Stimulated activated naive CD8-positive, alpha-beta T cell treated with anti-CD3 and anti-CD28 coated beads, Interleukin-15, Interleukin-2, amounts not matched to agents 100 U/mL and 50 U/mL, for 24 hours (primary cell): ENCODE data around the gene PPP3R1.

Experiments used
- ATAC-seq: fragments of 150-1000 bp; cut with Tn5 transposase; one replicate; pipeline ENCODE4 v1.10.0; 2021
- DNase-seq: peaks from one replicate; pipeline ENCODE4 v3.0.0; 2021

The PPP3R1 gene, protein sequence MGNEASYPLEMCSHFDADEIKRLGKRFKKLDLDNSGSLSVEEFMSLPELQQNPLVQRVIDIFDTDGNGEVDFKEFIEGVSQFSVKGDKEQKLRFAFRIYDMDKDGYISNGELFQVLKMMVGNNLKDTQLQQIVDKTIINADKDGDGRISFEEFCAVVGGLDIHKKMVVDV

DNA sequence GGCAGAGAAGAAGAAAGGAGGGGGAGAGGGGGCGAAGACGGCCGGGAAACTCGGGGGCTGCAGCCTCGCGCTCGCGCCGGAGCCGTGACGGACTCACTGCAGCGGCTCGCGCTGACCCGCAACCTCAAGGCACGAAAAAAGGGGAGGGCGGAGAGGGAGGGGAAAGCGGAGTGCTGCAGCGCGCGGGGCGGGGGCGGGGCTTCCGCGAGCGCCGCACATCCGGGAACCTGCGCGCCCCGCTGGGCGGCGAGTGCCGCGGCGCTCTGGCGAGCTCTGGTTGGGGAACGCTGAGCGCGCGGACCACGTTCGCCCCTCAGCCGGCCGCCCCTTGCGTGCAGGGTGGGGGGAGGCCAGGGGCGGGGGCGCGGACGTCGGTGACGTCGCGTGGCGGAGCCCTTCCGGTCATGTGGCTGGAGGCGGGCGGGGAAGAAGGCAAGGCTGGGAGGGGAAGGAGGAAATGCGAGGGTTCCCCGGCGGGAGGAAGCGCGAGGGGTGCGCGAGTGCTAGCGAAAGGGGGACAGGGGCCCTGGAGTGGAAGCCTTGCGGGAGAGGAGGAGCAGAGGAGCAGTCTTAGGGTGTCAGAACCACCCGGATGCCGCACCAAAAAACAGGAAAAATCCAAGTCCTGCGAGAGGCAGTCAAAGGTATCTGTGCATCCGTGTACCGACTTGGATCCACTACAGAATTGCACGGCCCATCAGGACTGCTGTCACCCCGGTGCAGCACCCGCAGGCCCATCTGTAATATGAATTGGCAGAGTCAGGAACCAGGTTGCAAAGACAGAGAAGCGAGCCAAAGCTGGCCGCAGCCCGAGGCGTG is at the start of gene PPP3R1:
PPP3R1 (minus strand) TSS at position 133 of the 819 bp plus-strand sequence. CDS start 405 bp downstream, outside the sequence.
- ATAC-seq (peak; percentile 94), DNase-seq (peak; percentile 96)

- ATAC-seq: no peak
- DNase-seq: no peak
These were observed 43.2 kb upstream of the PPP3R1 start for GRCh38 chr2:68295516-68295915.

DNA sequence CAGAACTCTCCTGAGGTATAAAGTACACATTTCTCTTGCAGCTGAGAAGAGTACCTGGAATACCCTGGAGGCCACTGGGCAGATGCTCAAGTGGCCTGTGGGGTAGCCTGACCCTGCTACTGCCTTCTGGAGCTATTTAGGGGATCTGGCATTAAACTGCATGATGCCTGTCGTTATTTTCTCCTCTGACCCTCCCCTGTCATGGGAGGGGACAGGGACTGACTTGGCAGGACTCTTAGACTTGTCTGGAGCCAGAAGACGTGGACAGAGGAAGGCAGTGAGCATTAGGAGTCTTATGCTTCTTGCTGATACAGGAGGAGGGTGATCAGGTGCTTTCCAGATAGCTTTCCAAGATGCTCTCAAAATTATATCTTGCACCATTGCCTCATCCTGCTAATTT is 42.6 kb upstream of the PPP3R1 start:
- ATAC-seq (no peak), DNase-seq (no peak)

DNA sequence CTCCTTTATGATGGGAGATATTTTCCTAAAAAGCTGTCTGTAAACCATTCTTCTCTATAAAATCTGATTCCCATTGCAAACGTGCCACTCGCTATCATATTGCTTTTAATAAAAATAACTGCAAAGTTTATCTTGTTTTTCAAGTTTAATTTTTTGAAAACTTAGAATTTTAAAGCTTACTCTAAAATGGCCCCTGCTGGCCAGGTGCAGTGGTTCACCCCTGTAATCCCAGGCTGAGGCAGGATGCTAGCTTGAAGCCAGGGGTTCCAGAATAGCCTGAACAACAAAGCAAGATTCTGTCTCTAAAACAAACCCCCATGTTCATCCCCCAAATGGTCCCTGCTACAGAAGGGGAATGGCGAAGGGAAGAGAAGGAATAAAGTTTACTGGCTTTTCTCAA is 41.9 kb upstream of the PPP3R1 start:
- DNase-seq (no peak), ATAC-seq (no peak)

DNA sequence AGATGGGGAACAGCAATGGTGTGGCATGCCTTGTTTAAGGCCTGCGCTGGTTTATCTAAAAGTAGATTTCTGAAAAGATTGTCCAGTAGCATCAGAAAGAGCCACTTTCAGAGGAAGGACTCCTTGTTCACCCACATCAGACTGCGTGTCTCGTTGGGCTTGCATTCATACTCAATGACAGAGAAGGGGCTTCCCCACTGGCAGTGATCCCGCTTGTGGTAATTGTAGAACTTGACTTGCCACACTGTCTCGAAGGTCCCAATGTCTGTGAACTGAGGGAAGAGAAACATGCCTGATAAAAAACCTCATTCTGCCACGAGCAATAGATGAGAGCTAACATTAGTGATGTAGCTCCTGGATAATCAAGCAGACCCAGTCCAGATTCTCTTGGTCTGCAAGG is 41.4 kb upstream of the PPP3R1 start:
- ATAC-seq (no peak), DNase-seq (no peak)

DNA sequence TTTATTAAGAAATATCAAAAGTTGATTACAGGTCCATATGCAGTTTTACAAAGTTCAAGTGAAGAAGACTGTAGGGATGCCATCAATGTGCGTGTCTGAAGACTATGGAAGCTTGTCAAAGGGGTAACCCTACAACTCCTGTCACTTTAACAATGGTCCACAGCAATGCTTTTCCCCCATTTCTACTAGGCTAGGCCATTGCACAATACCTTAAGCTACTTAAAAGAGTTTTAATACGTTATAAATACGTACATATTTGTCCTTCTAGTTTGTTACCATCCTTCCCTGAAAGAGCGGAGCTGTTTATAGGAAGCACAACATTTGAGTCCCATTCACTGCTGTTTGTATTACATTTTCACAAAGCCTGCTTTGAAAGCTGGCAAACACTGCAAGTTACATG is 40.7 kb upstream of the PPP3R1 start:
- DNase-seq: no peak
- no peak for ATAC-seq

- DNase-seq (no peak), ATAC-seq (no peak)
These were observed 39.9 kb upstream of the PPP3R1 start for GRCh38 chr2:68292108-68292710.

DNA sequence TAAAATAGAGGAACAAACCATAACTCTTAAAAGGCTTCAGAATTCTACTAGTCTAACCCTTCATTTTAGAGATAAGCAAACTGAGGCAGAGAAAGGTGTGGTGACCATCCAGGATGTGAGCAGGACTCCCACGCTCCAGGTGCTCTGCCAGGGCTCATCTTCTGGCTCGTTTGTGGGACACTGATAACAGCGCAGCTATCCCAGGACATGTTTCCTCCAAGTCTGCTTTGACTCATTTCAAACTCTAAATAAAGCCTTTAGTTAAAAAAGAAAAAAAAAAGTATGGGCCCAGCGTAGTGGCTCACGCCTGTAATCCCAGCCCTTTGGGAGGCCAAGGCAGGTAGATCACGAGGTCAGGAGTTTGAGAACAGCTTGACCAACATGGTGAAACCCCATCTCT is 39.0 kb upstream of the PPP3R1 start:
- ATAC-seq (no peak), DNase-seq (no peak)

DNA sequence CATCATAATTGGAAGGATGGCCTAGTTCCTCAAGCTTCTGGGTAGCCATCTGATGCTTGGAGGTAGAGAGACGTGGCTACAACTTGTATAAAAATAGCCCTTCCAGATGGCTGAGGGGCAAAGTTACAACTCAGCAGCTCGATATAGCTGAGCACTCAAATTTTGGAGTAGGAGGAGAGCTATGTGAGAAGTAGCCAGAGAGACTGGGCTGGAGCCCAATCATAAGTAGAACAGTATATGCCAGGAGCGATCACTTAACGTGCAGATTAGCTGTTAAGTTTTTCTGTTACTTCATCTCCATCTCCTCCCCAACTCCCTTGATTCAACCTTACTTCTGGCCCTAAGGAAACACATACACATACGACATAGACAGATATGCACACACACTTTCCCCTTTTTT is 38.6 kb upstream of the PPP3R1 start:
- ATAC-seq (no peak), DNase-seq (no peak)

DNA sequence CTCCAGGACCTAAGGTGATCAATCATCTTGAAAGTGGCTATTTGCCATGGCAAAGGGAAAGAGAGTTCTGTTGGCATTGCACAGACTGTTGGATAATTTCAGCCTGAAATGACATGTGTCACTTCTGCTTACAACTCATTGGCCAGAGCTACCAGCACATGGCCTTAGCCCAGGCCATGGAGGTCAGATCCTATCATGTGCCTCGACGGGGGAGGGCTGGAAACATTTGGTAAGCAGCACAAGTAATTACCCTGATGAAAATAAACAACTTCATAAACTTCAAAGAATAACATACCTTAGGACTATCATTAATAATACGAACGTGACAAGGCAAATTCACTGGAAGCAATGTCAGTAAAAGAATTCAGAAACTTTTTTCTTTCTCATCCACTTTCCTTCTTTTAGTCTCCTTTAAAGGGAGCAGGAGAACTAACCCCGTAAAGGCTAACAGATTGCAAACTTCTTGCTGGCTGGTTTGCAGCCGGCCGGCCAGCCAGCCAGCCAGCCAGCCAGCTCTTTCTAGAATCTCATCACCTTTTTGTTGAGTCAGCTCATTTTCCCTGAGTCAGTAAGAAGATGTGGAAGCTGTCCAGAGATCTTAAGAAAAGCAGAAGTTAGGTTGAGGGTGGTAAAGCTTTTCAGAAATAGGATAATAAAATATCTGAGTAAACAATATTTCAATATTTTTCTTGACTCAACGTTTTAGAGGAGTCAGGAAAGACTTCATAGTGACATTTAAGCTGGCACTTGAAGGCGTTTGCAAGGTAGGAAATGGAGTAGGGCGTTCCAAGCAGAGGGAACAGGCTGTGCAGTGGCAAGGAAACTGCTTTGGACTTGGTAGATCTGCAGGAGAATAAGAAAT is 35.5 kb upstream of the PPP3R1 start:
- ATAC-seq (no peak), DNase-seq (no peak)

- DNase-seq (no peak), ATAC-seq (no peak)
These were observed 32.6 kb upstream of the PPP3R1 start for GRCh38 chr2:68284896-68285295.

DNA sequence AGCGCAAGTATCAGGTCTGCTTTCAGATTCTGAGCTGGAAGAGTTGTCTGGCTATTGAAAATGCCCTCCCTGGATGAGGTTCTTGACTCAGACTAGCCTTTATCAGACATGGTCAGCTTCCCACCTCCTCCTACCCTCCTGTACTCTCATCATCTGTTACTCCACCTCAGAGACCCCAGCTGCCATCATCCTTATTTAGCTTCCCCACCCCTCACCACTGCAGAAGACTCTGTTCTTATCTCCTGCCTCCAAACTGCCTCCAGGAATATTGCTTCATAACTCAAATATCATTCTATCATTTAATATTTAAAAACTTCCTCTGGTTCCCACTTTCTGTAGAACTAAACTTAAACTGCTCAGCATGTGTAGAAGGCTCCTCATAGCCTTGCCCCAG is 31.1 kb upstream of the PPP3R1 start:
- no peak for ATAC-seq
- DNase-seq: no peak

DNA sequence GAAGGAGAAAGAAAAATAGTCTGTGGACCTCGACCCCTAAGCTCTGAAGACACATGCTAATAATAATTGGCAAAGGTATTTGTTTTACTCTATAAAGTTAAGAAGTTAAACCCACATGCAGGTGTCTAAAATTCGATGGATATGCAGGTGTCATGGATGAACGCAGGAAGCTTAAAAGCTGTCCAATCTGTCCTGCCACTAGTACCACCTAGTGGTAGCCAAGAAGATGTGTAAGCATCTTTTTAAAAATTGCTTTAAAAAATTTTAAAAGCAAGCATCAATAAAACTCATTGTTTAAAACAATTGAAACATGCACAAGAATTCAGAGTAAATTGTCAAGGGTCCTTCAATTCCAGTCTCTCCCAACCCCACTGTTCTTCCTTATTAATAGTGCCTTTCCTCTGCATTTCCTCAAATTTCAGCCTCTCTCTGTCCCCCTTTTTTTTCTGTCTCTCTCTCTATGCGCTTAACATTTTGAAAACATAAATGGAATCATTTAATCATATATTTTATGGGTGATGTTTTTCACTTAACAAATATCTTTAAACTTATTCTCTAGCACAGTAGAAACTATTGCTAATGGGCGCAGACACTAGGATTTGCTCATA is 30.6 kb upstream of the PPP3R1 start:
- DNase-seq (no peak), ATAC-seq (no peak)

- DNase-seq: no peak
- no peak for ATAC-seq
These were observed 28.5 kb upstream of the PPP3R1 start for GRCh38 chr2:68280796-68281195.

GRCh38 chr2:68280348-68280747 is 28.0 kb upstream of the PPP3R1 start:
- no peak for DNase-seq
- no peak for ATAC-seq

DNA sequence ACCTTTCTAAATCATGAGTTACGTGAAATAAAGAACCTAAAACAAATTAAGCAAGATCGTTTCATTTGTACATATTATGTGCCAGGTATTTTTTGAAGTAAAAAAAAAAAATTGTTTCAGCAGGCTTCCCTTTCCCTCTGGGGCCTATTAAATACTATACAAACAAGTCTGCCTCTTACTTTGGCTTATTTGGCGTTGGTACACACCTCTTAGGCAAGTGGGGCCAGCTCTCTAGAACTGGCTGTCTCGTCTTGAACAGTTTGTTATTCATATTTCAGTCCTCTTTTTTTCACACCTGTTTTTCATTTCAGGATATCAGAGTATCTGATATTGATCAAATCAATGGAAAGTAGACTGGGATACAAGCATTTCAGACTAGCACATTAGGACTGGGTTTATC is 27.4 kb upstream of the PPP3R1 start:
- no peak for ATAC-seq
- DNase-seq: no peak

GRCh38 chr2:68278169-68278568 is 25.8 kb upstream of the PPP3R1 start:
- no peak for DNase-seq
- ATAC-seq: no peak

DNA sequence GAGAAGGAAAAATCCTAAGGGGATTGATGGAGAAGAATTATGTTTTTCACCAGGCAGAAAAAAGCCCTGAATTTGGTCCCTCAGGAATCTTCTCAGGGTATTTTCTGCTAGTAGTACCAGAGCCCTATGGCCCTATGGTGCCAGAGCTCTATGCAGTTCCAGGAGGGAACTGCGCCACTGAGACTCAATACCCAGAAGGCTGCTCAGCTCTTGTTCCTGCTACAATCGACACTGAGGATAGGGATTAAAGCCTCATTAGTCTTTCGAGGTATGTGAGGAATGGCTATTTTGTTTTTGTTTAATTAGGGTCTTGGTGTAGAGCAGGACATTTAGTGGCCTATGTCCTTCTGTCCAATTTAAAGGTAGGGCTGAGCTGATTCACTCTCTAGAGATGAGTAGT is 21.7 kb upstream of the PPP3R1 start:
- ATAC-seq: no peak
- DNase-seq: no peak

DNA sequence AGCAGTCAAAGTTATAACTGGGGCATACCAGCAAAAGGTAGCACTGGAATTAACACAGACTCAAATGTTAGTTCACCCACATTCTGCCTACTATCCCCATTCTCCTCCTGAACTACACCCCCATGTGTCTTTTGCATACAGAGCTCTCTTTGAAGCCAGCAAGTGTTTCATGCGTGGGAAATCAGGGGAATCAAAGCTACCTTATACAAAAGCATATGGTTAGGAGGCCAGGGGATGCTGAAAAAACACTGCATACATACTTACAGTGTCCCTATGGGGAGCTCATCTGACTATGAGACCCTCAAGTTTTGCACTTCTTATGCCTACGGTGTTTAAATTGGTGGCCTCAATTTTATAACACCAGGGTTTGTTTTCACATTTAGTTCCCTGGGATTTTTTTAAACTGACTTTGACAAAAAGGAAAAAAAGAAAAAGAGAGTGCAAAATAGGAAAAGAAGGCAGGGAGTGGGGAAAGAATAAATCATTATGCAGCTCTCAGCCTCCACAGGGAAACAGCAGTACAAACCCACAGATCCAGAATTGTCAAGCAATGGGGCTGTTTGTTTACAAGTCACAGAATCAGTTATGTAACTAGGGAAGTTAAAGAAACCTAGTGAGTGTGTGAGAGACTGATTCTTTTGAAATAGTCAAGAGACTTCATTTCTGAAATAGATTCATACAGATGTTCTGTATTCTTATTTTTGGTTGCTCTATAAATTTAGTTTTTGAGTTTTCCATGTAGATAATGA is 20.1 kb upstream of the PPP3R1 start:
- ATAC-seq: no peak
- no peak for DNase-seq

DNA sequence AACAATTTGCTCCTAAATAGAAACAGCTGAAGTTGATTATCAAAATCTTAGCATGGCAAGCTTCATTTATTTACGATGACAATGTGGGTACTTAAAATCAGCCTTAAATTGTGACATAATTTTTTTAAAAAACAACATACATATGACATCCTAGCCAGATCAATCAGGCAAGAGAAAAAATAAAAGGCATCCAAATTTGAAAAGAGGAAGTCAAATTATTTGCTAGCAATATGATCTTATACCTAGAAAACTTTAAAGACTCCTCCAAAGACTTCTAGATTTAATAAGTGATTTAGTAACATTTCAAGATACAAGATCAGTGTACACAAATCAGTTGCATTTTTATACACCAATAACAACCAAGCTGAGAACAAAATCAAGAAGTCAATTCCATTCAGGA is 14.3 kb upstream of the PPP3R1 start:
- DNase-seq: no peak
- no peak for ATAC-seq

- ATAC-seq (no peak), DNase-seq (no peak)
These were observed 11.3 kb upstream of the PPP3R1 start for GRCh38 chr2:68263632-68264031.

GRCh38 chr2:68258851-68259250 is 6.5 kb upstream of the PPP3R1 start:
- no peak for ATAC-seq
- no peak for DNase-seq
